ENCODE measurements around the gene MAL.

Gene MAL

DNA sequence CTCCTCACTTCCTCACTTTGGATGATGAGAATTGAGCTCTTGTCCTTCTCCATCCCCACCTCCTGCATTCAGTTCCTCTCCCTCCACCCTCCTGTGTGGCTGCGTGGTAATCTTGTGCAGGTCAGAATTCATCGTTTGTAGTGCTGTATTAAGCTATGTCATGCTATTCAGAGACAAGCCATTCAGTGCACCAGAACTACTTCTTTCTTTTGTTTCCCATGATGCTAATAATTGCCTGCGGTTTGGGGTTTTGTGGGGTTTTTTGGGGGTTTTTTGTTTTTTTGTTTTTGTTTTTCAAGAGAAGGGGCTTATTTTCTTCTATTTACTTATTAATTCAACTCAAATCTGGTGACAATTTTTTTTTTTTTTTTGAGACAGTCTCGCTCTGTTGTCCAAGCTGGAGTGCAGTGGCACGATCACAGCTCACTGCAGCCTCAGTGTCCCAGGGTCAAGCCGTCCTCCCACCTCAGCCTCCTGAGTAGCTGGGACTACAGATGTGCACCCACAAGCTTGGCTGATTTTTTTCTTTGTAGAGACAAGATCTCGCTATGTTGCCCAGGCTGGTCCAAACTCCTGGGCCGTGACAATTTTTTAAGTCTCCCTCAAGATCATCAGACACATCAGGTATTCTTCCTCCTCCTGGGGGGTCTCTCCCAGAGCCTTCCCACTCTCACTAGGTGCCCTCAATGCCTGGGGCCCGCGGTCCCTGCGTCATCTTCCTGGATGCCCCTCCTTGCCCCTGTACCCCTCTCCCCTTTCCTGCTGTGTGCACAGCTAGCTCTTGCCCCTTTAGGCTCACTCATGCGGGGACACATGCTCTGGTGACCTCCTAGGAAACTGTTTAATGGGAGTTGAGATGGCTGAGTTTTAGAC lies 37.8 kb downstream of the MAL start:
- in situ Hi-C loops (cut with HindIII; ENCODE audit: low sequenced_read_pairs): no loop called here
- DNase-seq (ENCODE audit: low read depth, low spot score): no peak
- H3K4me3 ChIP-seq (ENCODE audit: low read depth, low read length): no peak overlapping the region
- TF ChIP-seq, protein P1, sequence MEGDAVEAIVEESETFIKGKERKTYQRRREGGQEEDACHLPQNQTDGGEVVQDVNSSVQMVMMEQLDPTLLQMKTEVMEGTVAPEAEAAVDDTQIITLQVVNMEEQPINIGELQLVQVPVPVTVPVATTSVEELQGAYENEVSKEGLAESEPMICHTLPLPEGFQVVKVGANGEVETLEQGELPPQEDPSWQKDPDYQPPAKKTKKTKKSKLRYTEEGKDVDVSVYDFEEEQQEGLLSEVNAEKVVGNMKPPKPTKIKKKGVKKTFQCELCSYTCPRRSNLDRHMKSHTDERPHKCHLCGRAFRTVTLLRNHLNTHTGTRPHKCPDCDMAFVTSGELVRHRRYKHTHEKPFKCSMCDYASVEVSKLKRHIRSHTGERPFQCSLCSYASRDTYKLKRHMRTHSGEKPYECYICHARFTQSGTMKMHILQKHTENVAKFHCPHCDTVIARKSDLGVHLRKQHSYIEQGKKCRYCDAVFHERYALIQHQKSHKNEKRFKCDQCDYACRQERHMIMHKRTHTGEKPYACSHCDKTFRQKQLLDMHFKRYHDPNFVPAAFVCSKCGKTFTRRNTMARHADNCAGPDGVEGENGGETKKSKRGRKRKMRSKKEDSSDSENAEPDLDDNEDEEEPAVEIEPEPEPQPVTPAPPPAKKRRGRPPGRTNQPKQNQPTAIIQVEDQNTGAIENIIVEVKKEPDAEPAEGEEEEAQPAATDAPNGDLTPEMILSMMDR (IDR thresholded peaks at IDR 0.05; ENCODE audit: low read depth, low read length): no peak

DNA sequence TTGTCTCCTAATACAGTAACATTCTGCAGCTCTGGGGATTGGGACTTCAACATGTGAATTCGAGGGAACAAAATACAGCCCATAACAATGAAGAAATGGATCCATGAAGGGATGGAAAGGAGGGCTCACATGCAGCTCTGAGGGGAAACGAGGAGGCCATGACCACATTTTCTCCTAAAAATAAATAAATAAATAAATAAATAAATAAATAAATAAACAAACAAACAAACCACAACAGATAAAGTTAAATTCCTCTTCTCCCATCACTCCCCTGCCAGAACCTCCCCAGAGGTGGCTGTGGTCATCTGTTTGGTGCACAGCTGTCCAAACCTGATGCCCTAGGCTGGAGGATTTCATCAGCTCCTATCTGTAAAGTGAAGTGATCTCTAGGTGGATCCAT lies 42.7 kb downstream of the MAL start:
- TF ChIP-seq, protein P1 (IDR thresholded peaks at IDR 0.05; ENCODE audit: low read depth, low read length): no peak
- in situ Hi-C loops (cut with HindIII; ENCODE audit: low sequenced_read_pairs): no loop called here
- H3K4me3 ChIP-seq (ENCODE audit: low read depth, low read length): no peak overlapping the region
- DNase-seq (ENCODE audit: low read depth, low spot score): no peak

DNA sequence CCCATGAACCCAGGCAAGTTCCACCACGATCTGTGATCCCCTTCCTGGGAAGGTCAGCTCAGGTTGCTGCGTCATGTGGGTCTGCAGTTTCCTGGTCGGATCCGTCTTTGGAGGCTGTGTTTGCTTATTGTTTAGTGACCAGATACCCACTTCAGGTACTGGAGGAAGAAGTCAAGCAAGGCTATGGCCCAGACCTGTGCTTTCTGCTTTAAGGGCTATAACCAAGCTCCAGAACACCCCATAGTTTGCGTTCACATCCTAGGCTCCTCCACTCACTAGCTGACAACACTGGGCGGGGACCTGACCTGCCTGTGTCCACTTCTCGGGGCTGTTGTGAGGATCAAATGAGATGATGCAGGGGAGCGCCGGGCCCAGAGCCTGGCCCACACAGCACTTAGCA lies 44.0 kb downstream of the MAL start:
- DNase-seq (ENCODE audit: low read depth, low spot score): no peak
- TF ChIP-seq, protein P1 (IDR thresholded peaks at IDR 0.05; ENCODE audit: low read depth, low read length): no peak
- H3K4me3 ChIP-seq (ENCODE audit: low read depth, low read length): no peak overlapping the region
- in situ Hi-C loops (cut with HindIII; ENCODE audit: low sequenced_read_pairs): no loop called here

DNA sequence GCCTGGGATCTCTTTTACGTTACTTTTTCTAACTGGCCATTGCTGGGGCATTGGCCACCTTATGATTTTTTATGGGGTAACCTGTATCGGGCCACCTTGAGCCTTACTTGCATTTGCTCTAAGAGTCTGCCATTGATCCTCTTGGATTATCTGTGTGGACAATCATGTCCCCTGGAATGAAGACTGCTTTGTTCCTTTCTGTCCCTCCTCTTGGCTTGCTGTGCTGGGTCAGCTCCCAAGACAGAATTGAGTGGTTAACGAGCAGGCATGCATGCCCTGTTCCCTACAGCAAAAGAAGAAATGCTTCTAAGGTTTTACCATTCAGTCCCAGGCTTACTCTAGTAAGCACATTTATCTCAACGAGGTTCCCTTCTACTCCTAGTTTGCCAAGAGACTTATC lies 46.3 kb downstream of the MAL start:
- in situ Hi-C loops (cut with HindIII; ENCODE audit: low sequenced_read_pairs): no loop called here
- no peak for DNase-seq (ENCODE audit: low read depth, low spot score)
- TF ChIP-seq, protein P1 (IDR thresholded peaks at IDR 0.05; ENCODE audit: low read depth, low read length): no peak
- no peak overlapping the region for H3K4me3 ChIP-seq (ENCODE audit: low read depth, low read length)

DNA sequence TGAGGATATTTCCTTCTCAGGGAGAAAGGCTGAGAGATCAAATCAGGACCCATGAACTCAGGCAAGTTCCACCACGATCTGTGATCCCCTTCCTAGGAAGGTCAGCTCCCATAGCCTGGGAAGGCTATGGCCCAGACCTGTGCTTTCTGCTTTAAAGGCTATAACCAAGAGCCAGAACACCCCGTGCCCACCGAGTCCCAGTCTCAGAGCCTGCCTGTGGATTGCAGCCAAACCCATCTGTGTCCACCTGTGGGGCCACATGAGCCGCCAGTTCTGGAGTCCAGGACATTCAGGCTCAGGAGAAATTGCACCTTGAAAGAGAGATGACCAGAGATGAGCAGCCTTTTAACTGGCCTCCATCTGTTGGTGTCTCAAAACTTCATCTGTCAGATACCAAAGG lies 46.9 kb downstream of the MAL start:
- in situ Hi-C loops (cut with HindIII; ENCODE audit: low sequenced_read_pairs): no loop called here
- TF ChIP-seq, protein P1 (IDR thresholded peaks at IDR 0.05; ENCODE audit: low read depth, low read length): no peak

DNA sequence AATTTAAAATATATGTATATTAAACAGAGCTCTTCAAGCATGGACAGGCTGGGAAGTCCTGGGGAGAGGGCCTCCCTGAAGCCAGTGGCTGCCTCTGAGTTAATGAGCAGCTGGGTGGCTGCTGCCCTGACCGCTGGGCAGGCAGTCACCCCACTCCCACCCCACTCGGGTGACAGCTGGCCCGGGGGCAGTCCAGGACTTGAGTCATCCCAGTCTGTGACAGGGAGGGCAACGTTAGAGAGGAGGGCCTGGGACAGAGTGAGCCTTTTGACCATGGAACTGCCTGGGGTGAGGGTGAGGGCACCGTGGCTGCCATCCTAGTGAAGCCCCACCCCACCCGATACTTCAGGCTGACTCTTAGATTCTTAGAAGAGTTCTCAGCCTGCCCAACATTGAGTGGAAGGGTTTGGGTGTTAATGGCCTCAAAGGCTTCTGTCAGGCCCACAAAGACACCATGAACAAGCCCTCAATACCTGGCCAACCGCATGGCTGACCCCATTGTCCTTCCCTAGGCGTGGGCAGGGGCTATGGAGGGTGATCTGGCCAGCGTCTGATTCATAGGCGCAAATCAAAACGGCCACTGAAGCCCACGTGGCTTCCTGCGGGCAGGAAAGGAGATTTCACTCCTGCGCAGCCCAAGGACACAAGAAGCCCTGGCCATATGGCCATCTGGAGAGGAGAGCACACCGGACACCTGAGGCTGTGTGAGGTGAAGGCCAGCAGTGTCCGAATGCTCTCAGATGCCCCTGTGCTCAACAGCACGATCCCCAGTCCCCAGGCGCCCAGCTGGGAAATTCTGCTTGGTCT lies 48.6 kb downstream of the MAL start:
- TF ChIP-seq, protein P1 (IDR thresholded peaks at IDR 0.05; ENCODE audit: low read depth, low read length): no peak
- H3K4me3 ChIP-seq (ENCODE audit: low read depth, low read length): no peak overlapping the region
- in situ Hi-C loops (cut with HindIII; ENCODE audit: low sequenced_read_pairs): no loop called here
- DNase-seq (ENCODE audit: low read depth, low spot score): no peak

More for the DNA sequence above, 46.9 kb downstream of the MAL start:
- DNase-seq (ENCODE audit: low read depth, low spot score): no peak
- H3K4me3 ChIP-seq (ENCODE audit: low read depth, low read length): no peak overlapping the region
